ENCODE measurements around the gene EYA4.

EYA4 gene

DNA sequence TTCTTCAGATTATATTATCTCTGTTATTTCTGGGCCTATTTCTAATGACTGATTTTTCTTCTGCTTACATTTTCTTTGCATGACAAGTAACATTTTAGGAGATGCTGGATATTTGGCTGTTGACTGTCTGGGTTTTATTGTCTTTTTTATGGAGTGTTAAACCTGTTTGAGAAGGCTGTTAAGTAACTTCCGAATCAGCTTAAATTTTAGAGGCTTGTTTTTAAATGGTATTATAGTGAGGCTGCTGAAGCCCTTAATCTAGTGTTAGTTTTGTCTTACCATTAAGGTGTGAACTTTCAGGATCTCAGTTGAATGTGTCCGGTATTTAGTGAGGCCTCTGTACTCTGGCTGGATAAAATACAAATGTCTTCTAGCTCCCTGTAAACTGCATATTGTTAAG is 109.8 kb downstream of the EYA4 start:
- H3K9me2 ChIP-seq (ENCODE audit: low read depth, low read length) = no peaks in the 10 kb centered on the region
- H3K36me3 ChIP-seq (ENCODE audit: insufficient read depth, low read length) = no peaks in the 10 kb centered on the region
- H3K79me2 ChIP-seq (ENCODE audit: insufficient read depth, low read length) = no peaks in the 10 kb centered on the region
- H3K4me2 ChIP-seq (ENCODE audit: low read length) = no peak overlapping the region
- no peaks in the 10 kb centered on the region for H3K9me3 ChIP-seq (ENCODE audit: low read length)
- H3K27ac ChIP-seq (ENCODE audit: low read depth, low read length, poor library complexity, severe bottlenecking) = no peak overlapping the region
- H4K20me1 ChIP-seq (ENCODE audit: insufficient read depth, low read length) = no peaks in the 10 kb centered on the region
- H3K4me3 ChIP-seq (ENCODE audit: low read depth, low read length, poor library complexity, severe bottlenecking) = no peak overlapping the region
- H2AFZ ChIP-seq (ENCODE audit: low read length) = no peak overlapping the region
- H3K9ac ChIP-seq (ENCODE audit: low read length) = no peak overlapping the region
- no peaks in the 10 kb centered on the region for H3K4me1 ChIP-seq (ENCODE audit: insufficient read depth, low read length, severe bottlenecking)
- no peaks in the 10 kb centered on the region for H3F3A ChIP-seq (ENCODE audit: insufficient read depth, low read length)
- H3K27me3 ChIP-seq (ENCODE audit: insufficient read depth, low read length) = no peaks in the 10 kb centered on the region
- no peak for TF ChIP-seq EZH2 (IDR thresholded peaks at IDR 0.05; ENCODE audit: borderline replicate concordance, low read length)
- TF ChIP-seq, protein P1, sequence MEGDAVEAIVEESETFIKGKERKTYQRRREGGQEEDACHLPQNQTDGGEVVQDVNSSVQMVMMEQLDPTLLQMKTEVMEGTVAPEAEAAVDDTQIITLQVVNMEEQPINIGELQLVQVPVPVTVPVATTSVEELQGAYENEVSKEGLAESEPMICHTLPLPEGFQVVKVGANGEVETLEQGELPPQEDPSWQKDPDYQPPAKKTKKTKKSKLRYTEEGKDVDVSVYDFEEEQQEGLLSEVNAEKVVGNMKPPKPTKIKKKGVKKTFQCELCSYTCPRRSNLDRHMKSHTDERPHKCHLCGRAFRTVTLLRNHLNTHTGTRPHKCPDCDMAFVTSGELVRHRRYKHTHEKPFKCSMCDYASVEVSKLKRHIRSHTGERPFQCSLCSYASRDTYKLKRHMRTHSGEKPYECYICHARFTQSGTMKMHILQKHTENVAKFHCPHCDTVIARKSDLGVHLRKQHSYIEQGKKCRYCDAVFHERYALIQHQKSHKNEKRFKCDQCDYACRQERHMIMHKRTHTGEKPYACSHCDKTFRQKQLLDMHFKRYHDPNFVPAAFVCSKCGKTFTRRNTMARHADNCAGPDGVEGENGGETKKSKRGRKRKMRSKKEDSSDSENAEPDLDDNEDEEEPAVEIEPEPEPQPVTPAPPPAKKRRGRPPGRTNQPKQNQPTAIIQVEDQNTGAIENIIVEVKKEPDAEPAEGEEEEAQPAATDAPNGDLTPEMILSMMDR (IDR thresholded peaks at IDR 0.05; ENCODE audit: low read length) = no peak

DNA sequence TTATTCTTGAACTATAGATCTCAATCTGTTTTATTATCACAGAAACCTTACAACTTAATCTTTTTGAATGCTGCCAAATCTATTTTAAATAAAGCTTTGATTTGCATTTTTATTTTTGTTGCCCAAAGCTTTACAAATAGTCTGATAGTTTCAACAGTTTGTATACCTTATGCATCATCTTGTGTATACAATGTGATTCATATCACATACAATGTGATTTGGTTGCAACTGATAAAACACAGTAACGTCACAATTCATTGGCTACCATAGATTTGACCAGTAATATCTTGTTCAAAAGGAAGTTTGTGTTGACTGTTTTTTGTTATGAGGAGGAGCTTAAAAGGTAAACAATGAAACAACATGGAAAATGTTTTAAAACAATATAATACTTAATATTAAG is 110.9 kb downstream of the EYA4 start:
- Histone ChIP-seq H3K27ac (ENCODE audit: low read depth, low read length, poor library complexity, severe bottlenecking) (no peak overlapping the region), H3K79me2 (ENCODE audit: insufficient read depth, low read length) (no peaks in the 10 kb centered on the region), H3K36me3 (ENCODE audit: insufficient read depth, low read length) (no peaks in the 10 kb centered on the region), H3F3A (ENCODE audit: insufficient read depth, low read length) (no peaks in the 10 kb centered on the region), H2AFZ (ENCODE audit: low read length) (no peak overlapping the region), H3K4me2 (ENCODE audit: low read length) (no peak overlapping the region), H3K4me3 (ENCODE audit: low read depth, low read length, poor library complexity, severe bottlenecking) (no peak overlapping the region), H3K9me2 (ENCODE audit: low read depth, low read length) (no peaks in the 10 kb centered on the region), H3K9me3 (ENCODE audit: low read length) (no peaks in the 10 kb centered on the region), H3K9ac (ENCODE audit: low read length) (no peak overlapping the region), H4K20me1 (ENCODE audit: insufficient read depth, low read length) (no peaks in the 10 kb centered on the region), H3K27me3 (ENCODE audit: insufficient read depth, low read length) (no peaks in the 10 kb centered on the region), H3K4me1 (ENCODE audit: insufficient read depth, low read length, severe bottlenecking) (no peaks in the 10 kb centered on the region)
- no peak for TF ChIP-seq EZH2 (IDR thresholded peaks at IDR 0.05; ENCODE audit: borderline replicate concordance, low read length)
- TF ChIP-seq, protein P1 (IDR thresholded peaks at IDR 0.05; ENCODE audit: low read length) = no peak

DNA sequence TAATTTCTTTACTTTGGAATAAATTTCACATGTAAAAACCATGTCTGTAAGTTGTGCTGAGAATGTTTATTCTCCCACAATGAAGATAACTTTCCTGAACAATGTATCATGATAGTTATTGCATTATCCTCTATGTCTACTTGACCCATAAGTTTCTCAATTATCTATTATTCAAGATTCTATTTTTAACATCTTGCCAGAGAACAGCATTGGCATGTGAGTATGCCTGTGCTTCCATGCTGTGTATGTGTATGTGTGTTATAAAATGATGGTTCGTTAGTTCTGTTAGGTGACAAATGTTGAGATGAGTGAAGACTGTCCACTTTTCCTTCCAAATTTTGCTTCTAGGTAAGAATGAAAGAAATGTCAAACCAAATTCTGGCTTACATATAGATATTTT is 111.9 kb downstream of the EYA4 start:
- H4K20me1 ChIP-seq (ENCODE audit: insufficient read depth, low read length) = no peaks in the 10 kb centered on the region
- no peaks in the 10 kb centered on the region for H3F3A ChIP-seq (ENCODE audit: insufficient read depth, low read length)
- no peak overlapping the region for H3K4me3 ChIP-seq (ENCODE audit: low read depth, low read length, poor library complexity, severe bottlenecking)
- H3K9me3 ChIP-seq (ENCODE audit: low read length) = no peaks in the 10 kb centered on the region
- no peak overlapping the region for H3K4me2 ChIP-seq (ENCODE audit: low read length)
- H3K9ac ChIP-seq (ENCODE audit: low read length) = no peak overlapping the region
- H3K27ac ChIP-seq (ENCODE audit: low read depth, low read length, poor library complexity, severe bottlenecking) = no peak overlapping the region
- TF ChIP-seq, protein P1 (IDR thresholded peaks at IDR 0.05; ENCODE audit: low read length) = no peak
- no peak for TF ChIP-seq EZH2 (IDR thresholded peaks at IDR 0.05; ENCODE audit: borderline replicate concordance, low read length)
- no peak overlapping the region for H2AFZ ChIP-seq (ENCODE audit: low read length)
- H3K36me3 ChIP-seq (ENCODE audit: insufficient read depth, low read length) = no peaks in the 10 kb centered on the region
- H3K4me1 ChIP-seq (ENCODE audit: insufficient read depth, low read length, severe bottlenecking) = no peaks in the 10 kb centered on the region
- H3K27me3 ChIP-seq (ENCODE audit: insufficient read depth, low read length) = no peaks in the 10 kb centered on the region
- H3K9me2 ChIP-seq (ENCODE audit: low read depth, low read length) = no peaks in the 10 kb centered on the region
- no peaks in the 10 kb centered on the region for H3K79me2 ChIP-seq (ENCODE audit: insufficient read depth, low read length)
